HEK293 (cell line): ENCODE measurements around the gene FBXL7.

Source experiments
- CTCF ChIA-PET: fragments of 350-600 bp; formaldehyde crosslinking; extraction: SDS; loops from one replicate; lab custom pipeline; 2021; ENCODE audit warnings: antibody characterized with exemption; lab: Yijun Ruan, JAX
- POLR2A ChIA-PET: fragments of 300-600 bp; formaldehyde crosslinking; extraction: SDS; loops from one replicate; lab custom pipeline; 2020; ENCODE audit warnings: antibody characterized with exemption, inconsistent platforms; lab: Yijun Ruan, JAX
- H3K27ac ChIP-seq: fragments of 200-500 bp; sonication (Bioruptor generic); 2 replicates; pipeline ENCODE4 v1.5.1; 2014; ENCODE audit warnings: low read depth, low read length, control low read depth, inconsistent platforms; ENCODE audit errors: extremely low read depth
- H3K36me3 ChIP-seq, 2 experiments: fragments of 200-500 bp in 1 of 2; sonication (Bioruptor generic) in 1 of 2; 1 replicate in 1 of 2; 2 replicates in 1 of 2; pipeline ENCODE4 v1.5.1; 2014 to 2017; ENCODE audit warnings: inconsistent platforms in 2 of 2, low read length in 2 of 2; ENCODE audit not compliant: control insufficient read depth in 2 of 2, insufficient read depth in 1 of 2
- H3K4me1 ChIP-seq: fragments of 200-500 bp; sonication (Bioruptor generic); 2 replicates; pipeline ENCODE4 v1.5.1; 2014; ENCODE audit warnings: mild to moderate bottlenecking, low read length, inconsistent platforms; ENCODE audit not compliant: control insufficient read depth, insufficient read depth
- H3K4me3 ChIP-seq: 2 replicates; pipeline ENCODE4 v1.5.1; 2011; ENCODE audit warnings: low read depth, mild to moderate bottlenecking, control low read depth, low read length, moderate library complexity
- H3K9me3 ChIP-seq: fragments of 200-500 bp; sonication (Bioruptor generic); 2 replicates; pipeline ENCODE4 v1.5.1; 2014; ENCODE audit warnings: low read depth, low read length, inconsistent platforms; ENCODE audit not compliant: control insufficient read depth, insufficient read depth
- GLIS2 ChIP-seq: fragments of 450-650 bp; formaldehyde crosslinking; IDR thresholded peaks from 2 replicates; pipeline ENCODE4 v1.5.1; 2016; ENCODE audit warnings: missing biosample characterization, missing genetic modification characterization
- HOXC10 ChIP-seq: sonication (generic); formaldehyde crosslinking; IDR thresholded peaks from 2 replicates; pipeline ENCODE4 v1.8.1; 2023; ENCODE audit warnings: mild to moderate bottlenecking, missing genetic modification reagents
- KLF8 ChIP-seq: fragments of 450-650 bp; formaldehyde crosslinking; IDR thresholded peaks from 2 replicates; pipeline ENCODE4 v1.5.1; 2016; ENCODE audit warnings: missing biosample characterization, missing genetic modification characterization
- OVOL3 ChIP-seq: fragments of 450-650 bp; formaldehyde crosslinking; IDR thresholded peaks from 2 replicates; pipeline ENCODE4 v1.5.1; 2016; ENCODE audit warnings: missing biosample characterization, missing genetic modification characterization
- RBAK ChIP-seq: fragments of 450-650 bp; formaldehyde crosslinking; IDR thresholded peaks from 2 replicates; pipeline ENCODE4 v1.5.1; 2016; ENCODE audit warnings: missing biosample characterization, missing genetic modification characterization
- ZNF140 ChIP-seq: fragments of 450-650 bp; formaldehyde crosslinking; IDR thresholded peaks from 2 replicates; pipeline ENCODE4 v1.5.1; 2016; ENCODE audit warnings: missing biosample characterization, missing genetic modification characterization
- ZNF19 ChIP-seq: fragments of 450-650 bp; formaldehyde crosslinking; IDR thresholded peaks from 2 replicates; pipeline ENCODE4; 2016; ENCODE audit warnings: missing biosample characterization, missing genetic modification characterization, low read depth
- ZNF239 ChIP-seq: fragments of 450-650 bp; formaldehyde crosslinking; IDR thresholded peaks from 2 replicates; pipeline ENCODE4 v1.5.1; 2016; ENCODE audit warnings: missing biosample characterization, missing genetic modification characterization
- ZNF24 ChIP-seq: fragments of 450-650 bp; formaldehyde crosslinking; IDR thresholded peaks from 2 replicates; pipeline ENCODE4 v1.5.1; 2016; ENCODE audit warnings: missing biosample characterization, missing genetic modification characterization
- ZNF26 ChIP-seq: fragments of 450-650 bp; formaldehyde crosslinking; IDR thresholded peaks from 2 replicates; pipeline ENCODE4 v1.5.1; 2016; ENCODE audit warnings: missing biosample characterization, missing genetic modification characterization
- ZNF266 ChIP-seq: fragments of 450-650 bp; formaldehyde crosslinking; IDR thresholded peaks from 2 replicates; pipeline ENCODE4 v1.5.1; 2016; ENCODE audit warnings: missing biosample characterization, missing genetic modification characterization, low read depth
- ZNF302 ChIP-seq: fragments of 450-650 bp; formaldehyde crosslinking; IDR thresholded peaks from 2 replicates; pipeline ENCODE4 v1.5.1; 2016; ENCODE audit warnings: missing biosample characterization, missing genetic modification characterization, low read depth
- ZNF311 ChIP-seq: fragments of 450-650 bp; formaldehyde crosslinking; IDR thresholded peaks from 2 replicates; pipeline ENCODE4 v1.5.1; 2017; ENCODE audit warnings: missing biosample characterization, missing genetic modification characterization, borderline replicate concordance
- ZNF555 ChIP-seq: fragments of 450-650 bp; formaldehyde crosslinking; conservative IDR thresholded peaks from 2 replicates; pipeline ENCODE4 v1.5.1; 2017; ENCODE audit warnings: missing biosample characterization, mild to moderate bottlenecking, missing genetic modification characterization, inconsistent platforms
- ZNF610 ChIP-seq: fragments of 450-650 bp; formaldehyde crosslinking; IDR thresholded peaks from 2 replicates; pipeline ENCODE4 v1.5.1; 2016; ENCODE audit warnings: missing biosample characterization, missing genetic modification characterization, borderline replicate concordance
- ZNF629 ChIP-seq: fragments of 450-650 bp; formaldehyde crosslinking; IDR thresholded peaks from 2 replicates; pipeline ENCODE4 v1.5.1; 2017; ENCODE audit warnings: missing biosample characterization, missing genetic modification characterization
- TF ChIP-seq, protein P1 (sequence below): fragments of 450-650 bp; formaldehyde crosslinking; IDR thresholded peaks from 2 replicates; pipeline ENCODE4 v1.5.1; 2016; ENCODE audit warnings: missing biosample characterization, missing genetic modification characterization
- TF ChIP-seq, protein P2 (sequence below): fragments of 450-650 bp; formaldehyde crosslinking; IDR thresholded peaks from 2 replicates; pipeline ENCODE4 v1.5.1; 2017; ENCODE audit warnings: missing biosample characterization, missing genetic modification characterization

The FBXL7 gene

DNA sequence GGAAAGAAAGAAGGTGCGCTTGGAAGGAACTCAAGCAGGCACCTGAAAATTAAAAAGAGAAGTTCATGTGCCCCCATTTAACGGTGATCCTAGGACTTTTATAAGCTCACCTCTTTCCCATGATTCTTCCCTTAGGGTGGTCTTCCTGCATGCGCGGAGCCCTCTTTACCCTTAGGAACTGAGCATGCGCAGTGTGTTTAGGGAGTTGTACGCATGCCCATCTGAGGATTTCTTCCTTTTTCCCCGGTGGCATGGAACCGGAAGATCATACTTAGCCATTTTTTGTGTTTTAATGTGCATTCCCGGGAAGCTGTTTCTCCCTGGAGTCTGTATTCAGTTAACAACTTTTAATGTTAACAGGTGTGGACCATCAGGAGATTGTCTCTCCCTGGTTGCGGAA, 119.0 kb downstream of the FBXL7 start:
- Histone ChIP-seq H3K4me1 (no peaks in the 10 kb centered on the region), H3K9me3 (no peaks in the 10 kb centered on the region), H3K27ac (no peak overlapping the region), H3K4me3 (no peak overlapping the region), H3K36me3 (no peaks in the 10 kb centered on the region)
- ChIA-PET POLR2A (no interaction called here), CTCF (no interaction called here)
- TF ChIP-seq RBAK (tag by site-specific recombination) (no peak), ZNF24 (no peak), OVOL3 (tag by site-specific recombination) (no peak)

DNA sequence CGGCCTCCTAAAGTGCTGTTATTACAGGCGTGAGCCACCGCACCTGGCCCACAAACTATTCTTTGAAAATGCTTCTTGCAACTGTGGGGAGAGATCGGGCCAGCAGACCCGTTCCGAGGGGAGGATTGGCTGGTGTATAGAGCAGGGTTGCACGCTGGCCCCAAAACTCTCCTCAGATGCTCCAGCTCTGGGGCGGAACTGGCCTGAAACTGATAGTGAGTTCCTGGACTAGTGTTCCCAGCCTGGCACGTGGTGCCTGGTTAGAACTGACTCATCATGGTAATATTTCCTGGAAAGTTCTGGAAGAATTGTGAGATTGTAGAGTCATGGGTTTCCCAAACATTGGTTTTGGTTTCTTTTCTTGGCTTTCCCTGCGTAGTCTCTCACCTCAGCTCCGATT, 120.5 kb downstream of the FBXL7 start:
- POLR2A ChIA-PET: no interaction called here
- Histone ChIP-seq H3K4me3 (no peak overlapping the region), H3K27ac (no peak overlapping the region), H3K9me3 (no peaks in the 10 kb centered on the region), H3K4me1 (no peaks in the 10 kb centered on the region), H3K36me3 (no peaks in the 10 kb centered on the region)
- CTCF ChIA-PET: interaction anchor here (0.6 to 1.3 kb wide), 2 partner anchors 21 to 204 kb away, joined by 3 to 4 read pairs; no protein-coding TSS in a partner anchor
- no peak for TF ChIP-seq KLF8 (tag by site-specific recombination)
- no peak for TF ChIP-seq ZNF140 (tag by site-specific recombination)

DNA sequence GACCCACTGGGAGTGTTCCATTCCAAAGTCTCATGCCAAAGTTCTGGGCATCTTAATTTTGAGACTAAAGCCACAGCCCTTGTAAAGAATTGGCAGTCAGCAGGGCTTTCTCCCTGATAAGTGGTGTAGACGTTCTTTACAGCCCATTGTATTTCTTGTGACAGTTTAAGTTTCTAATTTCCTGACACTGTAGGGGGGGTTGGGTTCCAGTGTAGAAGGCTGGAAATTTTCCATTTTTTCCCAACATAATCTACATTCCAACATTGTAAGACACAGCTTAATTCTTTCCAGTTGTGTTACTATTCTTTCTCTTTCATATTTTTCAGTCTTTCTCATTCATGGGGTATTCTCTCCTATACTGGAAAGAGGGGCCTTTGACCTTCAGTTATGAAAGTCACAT, 121.1 kb downstream of the FBXL7 start:
- no peaks in the 10 kb centered on the region for H3K4me1 ChIP-seq
- H3K27ac ChIP-seq: no peak overlapping the region
- POLR2A ChIA-PET: no interaction called here
- no peak overlapping the region for H3K4me3 ChIP-seq
- H3K9me3 ChIP-seq: no peaks in the 10 kb centered on the region
- CTCF ChIA-PET: interaction anchor here (1.3 kb wide), 1 partner anchor 203 kb away, joined by 4 read pairs; no protein-coding TSS in a partner anchor
- TF ChIP-seq ZNF19 (tag by site-specific recombination): no peak
- TF ChIP-seq ZNF629 (tag by site-specific recombination): no peak
- TF ChIP-seq KLF8 (tag by site-specific recombination): no peak
- TF ChIP-seq GLIS2 (tag by site-specific recombination): no peak
- no peak for TF ChIP-seq ZNF266 (tag by site-specific recombination)
- TF ChIP-seq, protein P1, sequence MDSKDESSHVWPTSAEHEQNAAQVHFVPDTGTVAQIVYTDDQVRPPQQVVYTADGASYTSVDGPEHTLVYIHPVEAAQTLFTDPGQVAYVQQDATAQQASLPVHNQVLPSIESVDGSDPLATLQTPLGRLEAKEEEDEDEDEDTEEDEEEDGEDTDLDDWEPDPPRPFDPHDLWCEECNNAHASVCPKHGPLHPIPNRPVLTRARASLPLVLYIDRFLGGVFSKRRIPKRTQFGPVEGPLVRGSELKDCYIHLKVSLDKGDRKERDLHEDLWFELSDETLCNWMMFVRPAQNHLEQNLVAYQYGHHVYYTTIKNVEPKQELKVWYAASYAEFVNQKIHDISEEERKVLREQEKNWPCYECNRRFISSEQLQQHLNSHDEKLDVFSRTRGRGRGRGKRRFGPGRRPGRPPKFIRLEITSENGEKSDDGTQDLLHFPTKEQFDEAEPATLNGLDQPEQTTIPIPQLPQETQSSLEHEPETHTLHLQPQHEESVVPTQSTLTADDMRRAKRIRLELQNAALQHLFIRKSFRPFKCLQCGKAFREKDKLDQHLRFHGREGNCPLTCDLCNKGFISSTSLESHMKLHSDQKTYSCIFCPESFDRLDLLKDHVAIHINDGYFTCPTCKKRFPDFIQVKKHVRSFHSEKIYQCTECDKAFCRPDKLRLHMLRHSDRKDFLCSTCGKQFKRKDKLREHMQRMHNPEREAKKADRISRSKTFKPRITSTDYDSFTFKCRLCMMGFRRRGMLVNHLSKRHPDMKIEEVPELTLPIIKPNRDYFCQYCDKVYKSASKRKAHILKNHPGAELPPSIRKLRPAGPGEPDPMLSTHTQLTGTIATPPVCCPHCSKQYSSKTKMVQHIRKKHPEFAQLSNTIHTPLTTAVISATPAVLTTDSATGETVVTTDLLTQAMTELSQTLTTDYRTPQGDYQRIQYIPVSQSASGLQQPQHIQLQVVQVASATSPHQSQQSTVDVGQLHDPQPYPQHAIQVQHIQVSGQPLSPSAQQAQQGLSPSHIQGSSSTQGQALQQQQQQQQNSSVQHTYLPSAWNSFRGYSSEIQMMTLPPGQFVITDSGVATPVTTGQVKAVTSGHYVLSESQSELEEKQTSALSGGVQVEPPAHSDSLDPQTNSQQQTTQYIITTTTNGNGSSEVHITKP (tag by site-specific recombination): no peak
- TF ChIP-seq ZNF239: no peak
- TF ChIP-seq, protein P2, sequence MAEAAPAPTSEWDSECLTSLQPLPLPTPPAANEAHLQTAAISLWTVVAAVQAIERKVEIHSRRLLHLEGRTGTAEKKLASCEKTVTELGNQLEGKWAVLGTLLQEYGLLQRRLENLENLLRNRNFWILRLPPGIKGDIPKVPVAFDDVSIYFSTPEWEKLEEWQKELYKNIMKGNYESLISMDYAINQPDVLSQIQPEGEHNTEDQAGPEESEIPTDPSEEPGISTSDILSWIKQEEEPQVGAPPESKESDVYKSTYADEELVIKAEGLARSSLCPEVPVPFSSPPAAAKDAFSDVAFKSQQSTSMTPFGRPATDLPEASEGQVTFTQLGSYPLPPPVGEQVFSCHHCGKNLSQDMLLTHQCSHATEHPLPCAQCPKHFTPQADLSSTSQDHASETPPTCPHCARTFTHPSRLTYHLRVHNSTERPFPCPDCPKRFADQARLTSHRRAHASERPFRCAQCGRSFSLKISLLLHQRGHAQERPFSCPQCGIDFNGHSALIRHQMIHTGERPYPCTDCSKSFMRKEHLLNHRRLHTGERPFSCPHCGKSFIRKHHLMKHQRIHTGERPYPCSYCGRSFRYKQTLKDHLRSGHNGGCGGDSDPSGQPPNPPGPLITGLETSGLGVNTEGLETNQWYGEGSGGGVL (tag by site-specific recombination): no peak
- TF ChIP-seq ZNF302 (tag by site-specific recombination): no peak
- no peak for TF ChIP-seq ZNF311 (tag by site-specific recombination)
- no peak for TF ChIP-seq ZNF555
- no peak for TF ChIP-seq ZNF26 (tag by site-specific recombination)
- TF ChIP-seq HOXC10: no peak
- no peak for TF ChIP-seq ZNF610 (tag by site-specific recombination)
- TF ChIP-seq, all 188 proteins: peak for 0
- no peaks in the 10 kb centered on the region for H3K36me3 ChIP-seq
